Measurements from ENCODE around the gene GRID2. TPM values are rescaled to one million over a fixed set of nuclear protein-coding genes. Genes with fewer than 3 reads are reported as not detected.

Gene GRID2
- total RNA-seq, 1 donor, result not detected

DNA sequence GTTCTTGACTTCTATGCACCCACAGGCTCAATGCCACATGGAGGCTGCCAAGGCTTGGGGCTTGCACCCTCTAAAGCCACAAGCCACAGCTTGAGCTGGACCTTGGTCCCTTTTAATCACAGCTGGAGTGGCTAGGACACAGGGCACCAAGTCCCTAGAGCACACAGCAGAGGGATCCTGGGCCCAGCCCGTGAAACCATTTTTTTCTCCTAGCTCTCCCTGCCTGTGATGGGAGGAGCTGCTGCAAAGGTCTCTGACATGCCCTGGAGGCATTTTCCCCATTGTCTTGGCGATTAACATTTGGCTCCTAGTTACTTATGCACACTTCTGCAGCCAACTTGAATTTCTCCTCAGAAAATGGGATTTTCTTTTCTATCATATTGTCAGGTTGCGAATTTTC lies 410.9 kb downstream of the GRID2 start:
- TF ChIP-seq, protein P1, sequence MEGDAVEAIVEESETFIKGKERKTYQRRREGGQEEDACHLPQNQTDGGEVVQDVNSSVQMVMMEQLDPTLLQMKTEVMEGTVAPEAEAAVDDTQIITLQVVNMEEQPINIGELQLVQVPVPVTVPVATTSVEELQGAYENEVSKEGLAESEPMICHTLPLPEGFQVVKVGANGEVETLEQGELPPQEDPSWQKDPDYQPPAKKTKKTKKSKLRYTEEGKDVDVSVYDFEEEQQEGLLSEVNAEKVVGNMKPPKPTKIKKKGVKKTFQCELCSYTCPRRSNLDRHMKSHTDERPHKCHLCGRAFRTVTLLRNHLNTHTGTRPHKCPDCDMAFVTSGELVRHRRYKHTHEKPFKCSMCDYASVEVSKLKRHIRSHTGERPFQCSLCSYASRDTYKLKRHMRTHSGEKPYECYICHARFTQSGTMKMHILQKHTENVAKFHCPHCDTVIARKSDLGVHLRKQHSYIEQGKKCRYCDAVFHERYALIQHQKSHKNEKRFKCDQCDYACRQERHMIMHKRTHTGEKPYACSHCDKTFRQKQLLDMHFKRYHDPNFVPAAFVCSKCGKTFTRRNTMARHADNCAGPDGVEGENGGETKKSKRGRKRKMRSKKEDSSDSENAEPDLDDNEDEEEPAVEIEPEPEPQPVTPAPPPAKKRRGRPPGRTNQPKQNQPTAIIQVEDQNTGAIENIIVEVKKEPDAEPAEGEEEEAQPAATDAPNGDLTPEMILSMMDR (IDR thresholded peaks at IDR 0.05; ENCODE audit: insufficient read depth, low read depth, low read length), result no peak
- DNase-seq (ENCODE audit: low read depth), result no peak
- H3K4me3 ChIP-seq (ENCODE audit: low read depth, low read length), result no peak overlapping the region

DNA sequence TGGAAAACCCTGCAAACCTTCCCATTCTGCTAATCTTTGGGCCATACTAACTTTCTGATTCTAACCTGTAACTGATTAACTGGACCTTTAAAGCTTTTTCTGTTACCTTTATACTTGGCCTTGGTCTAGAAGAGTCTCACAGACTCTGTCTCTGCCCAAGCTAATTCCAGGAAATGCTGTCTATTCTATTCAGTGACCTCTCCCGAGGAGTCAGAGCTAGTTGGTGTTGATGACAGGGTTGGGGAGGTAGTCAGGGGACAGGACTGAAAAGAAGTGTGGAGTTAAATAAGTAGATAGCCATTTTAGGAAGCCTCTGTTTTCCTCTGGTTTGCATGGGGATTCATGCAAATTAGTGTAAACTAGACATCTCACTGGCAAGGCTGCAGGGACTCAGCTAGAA lies 429.5 kb downstream of the GRID2 start:
- H3K4me3 ChIP-seq (ENCODE audit: low read depth, low read length), result no peak overlapping the region
- DNase-seq (ENCODE audit: low read depth), result no peak
- TF ChIP-seq, protein P1 (IDR thresholded peaks at IDR 0.05; ENCODE audit: insufficient read depth, low read depth, low read length), result no peak

DNA sequence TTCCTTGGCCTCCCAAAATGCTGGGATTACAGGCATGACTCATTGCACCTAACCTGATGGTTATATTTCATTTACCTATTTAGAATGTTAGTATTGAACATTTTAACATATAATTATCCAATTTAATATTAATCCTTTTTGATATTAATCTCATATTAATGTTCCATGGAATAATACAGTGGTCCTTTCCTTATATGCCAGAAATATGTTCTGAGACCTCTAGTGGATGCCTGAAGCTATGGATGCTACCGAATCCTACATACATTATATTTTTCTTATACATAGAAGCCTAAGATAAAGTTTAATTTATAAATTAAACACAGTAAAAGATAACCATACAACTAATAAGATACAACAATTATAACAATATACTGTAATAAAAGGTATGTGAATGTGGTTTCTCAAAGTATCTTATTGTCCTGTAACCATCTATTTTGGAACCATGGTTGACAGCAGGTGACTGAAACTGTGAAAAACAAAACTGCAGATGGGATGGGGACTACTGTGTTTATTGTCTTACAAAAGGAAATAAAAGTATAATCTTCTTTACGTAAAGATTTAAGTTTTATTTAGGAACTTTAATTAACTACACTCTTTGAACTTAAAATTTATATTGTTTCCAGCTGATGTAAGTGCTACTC lies 431.4 kb downstream of the GRID2 start:
- DNase-seq (ENCODE audit: low read depth), result no peak
- TF ChIP-seq, protein P1 (IDR thresholded peaks at IDR 0.05; ENCODE audit: insufficient read depth, low read depth, low read length), result no peak
- no peak overlapping the region for H3K4me3 ChIP-seq (ENCODE audit: low read depth, low read length)

DNA sequence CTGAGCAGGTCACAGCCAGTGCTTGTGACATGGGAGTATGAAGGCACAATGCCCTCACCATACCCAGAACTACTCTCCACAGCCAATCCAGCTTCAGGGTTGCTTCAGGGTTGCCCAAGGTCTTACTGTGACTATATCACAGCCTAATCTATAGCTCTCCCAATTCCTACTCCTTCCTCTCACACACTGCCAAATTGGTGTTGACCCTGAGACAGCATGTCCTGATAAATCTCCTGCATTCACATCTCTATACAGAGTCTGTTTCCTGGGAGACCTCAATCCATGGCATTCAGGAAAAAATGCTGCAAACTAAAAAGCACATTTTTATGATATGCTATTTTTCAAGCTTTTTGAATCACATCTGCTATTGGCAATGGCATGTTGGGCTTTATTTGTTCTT lies 456.7 kb downstream of the GRID2 start:
- DNase-seq (ENCODE audit: low read depth), result no peak
- H3K4me3 ChIP-seq (ENCODE audit: low read depth, low read length), result no peak overlapping the region
- TF ChIP-seq, protein P1 (IDR thresholded peaks at IDR 0.05; ENCODE audit: insufficient read depth, low read depth, low read length), result no peak

DNA sequence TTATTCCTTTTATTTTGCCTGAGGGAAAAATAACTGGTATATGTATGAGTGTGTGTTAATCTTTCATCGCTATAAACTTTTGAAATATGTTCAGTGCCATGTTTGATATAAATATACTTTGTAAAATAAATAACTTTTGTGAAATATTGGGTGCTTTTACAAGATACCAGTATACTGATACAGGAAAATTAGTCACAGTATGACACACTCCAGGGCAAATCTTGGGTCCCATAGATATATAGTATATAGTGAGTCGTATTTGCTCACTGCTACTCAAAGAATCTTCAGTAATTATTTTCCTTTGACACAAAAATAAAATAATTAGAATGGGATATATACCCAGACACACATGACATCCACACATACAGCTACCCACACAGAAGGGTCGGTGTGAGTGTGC lies 472.3 kb downstream of the GRID2 start:
- no peak for DNase-seq (ENCODE audit: low read depth)
- TF ChIP-seq, protein P1 (IDR thresholded peaks at IDR 0.05; ENCODE audit: insufficient read depth, low read depth, low read length), result no peak
- H3K4me3 ChIP-seq (ENCODE audit: low read depth, low read length), result no peak overlapping the region

DNA sequence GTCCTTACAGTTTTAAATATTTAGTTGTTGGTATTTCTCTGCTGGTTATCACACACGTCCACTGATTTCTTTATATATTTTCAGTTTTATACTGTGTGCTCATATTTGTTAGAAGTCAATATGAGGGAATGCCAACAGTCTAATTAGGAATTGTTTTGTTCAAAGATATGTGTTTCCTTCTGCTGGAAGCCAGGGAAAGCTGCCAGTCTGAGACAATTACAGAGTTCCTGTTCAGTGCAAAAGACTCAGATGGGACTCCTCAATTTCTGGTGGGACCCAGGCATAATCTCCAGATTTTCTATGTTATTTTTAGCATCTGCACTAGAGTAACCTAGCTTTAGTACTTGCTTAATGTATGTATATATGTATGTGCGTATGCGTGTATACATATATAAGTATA lies 486.0 kb downstream of the GRID2 start:
- TF ChIP-seq, protein P1 (IDR thresholded peaks at IDR 0.05; ENCODE audit: insufficient read depth, low read depth, low read length), result no peak
- H3K4me3 ChIP-seq (ENCODE audit: low read depth, low read length), result no peak overlapping the region
- no peak for DNase-seq (ENCODE audit: low read depth)

DNA sequence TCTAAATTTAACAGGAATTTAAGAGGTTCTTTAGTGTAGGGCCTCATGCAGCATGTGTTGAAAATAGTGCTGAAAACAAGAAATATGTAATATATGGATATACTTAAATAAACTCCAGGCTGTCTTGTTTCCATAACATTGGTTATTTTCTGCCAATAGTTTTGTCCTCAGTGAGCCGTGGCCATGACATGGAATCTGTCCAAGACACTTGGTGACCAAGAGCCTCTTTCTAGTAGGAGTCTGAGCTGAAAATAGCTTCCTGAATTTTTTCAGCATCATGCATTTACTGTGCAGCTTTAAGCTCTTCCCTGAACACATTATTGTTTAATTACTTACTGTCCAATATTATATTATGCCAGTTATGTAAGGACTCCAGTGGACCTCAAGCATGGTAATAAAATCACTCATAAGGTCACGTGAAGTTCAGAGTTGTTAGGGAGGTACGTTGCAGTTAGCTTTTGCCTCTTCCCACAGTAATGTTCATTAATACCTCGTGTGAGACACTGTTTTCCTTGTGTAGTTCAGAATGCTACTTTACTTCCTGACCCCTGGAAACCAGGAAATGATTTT lies 488.2 kb downstream of the GRID2 start:
- TF ChIP-seq, protein P1 (IDR thresholded peaks at IDR 0.05; ENCODE audit: insufficient read depth, low read depth, low read length), result no peak
- no peak for DNase-seq (ENCODE audit: low read depth)
- H3K4me3 ChIP-seq (ENCODE audit: low read depth, low read length), result no peak overlapping the region
